Right lobe of liver (tissue), 6 donors: ENCODE results near the gene SRC. TPM values are rescaled to one million over a fixed set of nuclear protein-coding genes. Genes with fewer than 3 reads are reported as not detected.

Experiments
- ATAC-seq, 4 donors: fragments of 200-7000 bp; cut with Tn5 transposase; one replicate each; pipeline ENCODE4 v1.9.1; 2020; ENCODE audit warnings: mild to moderate bottlenecking in 4 of 4, moderate library complexity in 4 of 4
- DNase-seq, 3 donors: peaks; one replicate each; pipeline ENCODE4 v3.0.0-alpha.2; 2020
- H3K27ac ChIP-seq, 3 donors: fragments of 200-600 bp; one replicate each; pipeline ENCODE4 v1.8.0; 2022
- H3K27me3 ChIP-seq, 2 donors: fragments of 200-600 bp; one replicate each; pipeline ENCODE4 v1.8.0; 2022
- H3K36me3 ChIP-seq, 4 donors: fragments of 200-600 bp; sonication (generic) in 1 of 4; one replicate each; pipeline versions ENCODE4 v1.5.1 to v1.8.0; 2017 to 2022; ENCODE audit warnings: control low read depth in 1 of 4
- H3K4me1 ChIP-seq, 4 donors: fragments of 200-600 bp; sonication (generic) in 1 of 4; one replicate each; pipeline versions ENCODE4 v1.5.1 to v1.8.0; 2017 to 2022; ENCODE audit warnings: control low read depth in 1 of 4
- H3K4me3 ChIP-seq, 3 donors: fragments of 200-600 bp; one replicate each; pipeline ENCODE4 v1.8.0; 2022
- H3K9me3 ChIP-seq, 4 donors: fragments of 200-600 bp; sonication (generic) in 1 of 4; one replicate each; pipeline versions ENCODE4 v1.5.1 to v1.8.0; 2017 to 2022; ENCODE audit warnings: control low read depth in 1 of 4
- CTCF ChIP-seq, 4 donors: fragments of 200-600 bp in 3 of 4; fragments of 450-650 bp in 1 of 4; IDR thresholded peaks; one replicate each; pipeline versions ENCODE4 v1.5.1 to v1.8.0; 2016 to 2022; ENCODE audit warnings: antibody characterized with exemption in 4 of 4, mild to moderate bottlenecking in 2 of 4
- POLR2A ChIP-seq: fragments of 450-650 bp; IDR thresholded peaks from one replicate; pipeline ENCODE4 v1.6.1; 2017; ENCODE audit warnings: antibody characterized with exemption, mild to moderate bottlenecking
- WGBS: methylation state at CpG from one replicate; pipeline ENCODE4 v1.1.6; 2018; ENCODE audit warnings: low coverage, low lambda C conversion rate; ENCODE audit not compliant: insufficient coverage; ENCODE audit errors: missing lambda C conversion rate; 5-methylcytosine and 5-hydroxymethylcytosine counted together
- intact Hi-C, 2 donors: fragments of 100-400 bp; cut with DNase I; formaldehyde crosslinking; loops; one replicate each; pipeline versions ENCODE4 v1.11.2 to v1.14.1; 2022
- total RNA-seq, 6 experiments: library from RNA; depleted of rRNA in 2 of 6; stranded (reverse); fragments of >200 nt in 2 of 6; fragmentation: NEBNext Ultra II Directional in 3 of 6; extraction: Animal tissue kit (Norgen Biotek cat#: 25700) in 3 of 6; gene quantifications; one replicate each; pipeline versions ENCODE4 v1.1.0 to v1.2.4, GENCODE V29; 2016 to 2023
- donor health status: DM: no; HTN: yes; CAD: no.
- donor health status: DM: no; HTN: no; CAD: no.
- donor health status: DM: no; HTN: no; CAD: no.
- donor health status: DM: no; HTN: yes; CAD: no.
- donor health status: DM: no; HTN: yes; CAD: no.

The SRC gene
- total RNA-seq, 6 experiments from 2014 or later = 3.1 to 17.3 (median 11.2) TPM

DNA sequence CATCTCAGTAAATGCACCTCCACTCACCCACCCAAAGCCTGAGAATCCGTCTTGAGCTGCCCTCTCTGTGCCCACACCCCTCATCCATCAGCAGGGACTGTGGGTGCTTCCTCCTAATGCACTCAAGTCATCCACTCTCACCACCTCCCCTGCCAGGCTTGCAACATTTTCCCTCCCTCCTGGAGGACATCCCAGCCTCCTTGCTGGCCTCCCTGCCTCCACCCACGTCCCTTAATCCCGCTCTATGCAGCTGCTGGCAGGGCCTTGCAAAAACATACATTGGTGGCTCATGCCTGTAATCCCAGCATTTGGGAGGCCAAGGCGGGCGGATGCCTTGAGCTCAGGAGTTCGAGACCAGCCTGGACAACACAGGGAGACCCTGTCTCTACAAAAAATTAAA lies 15.6 kb upstream of the SRC start:
- Histone ChIP-seq H3K27ac (no peak overlapping the region), H3K36me3 (no peaks in the 10 kb centered on the region), H3K27me3 (no peaks in the 10 kb centered on the region), H3K4me1 (no peaks in the 10 kb centered on the region), H3K9me3 (no peaks in the 10 kb centered on the region), H3K4me3 (no peak overlapping the region)
- no peak for ATAC-seq
- TF ChIP-seq CTCF (IDR thresholded peaks at IDR 0.05) (no peak), POLR2A (no peak)
- intact Hi-C loops = no loop called here
- WGBS = 88% methylated on average over 5 of the region's 6 CpGs
- no peak for DNase-seq

- intact Hi-C loops = no loop called here
- no peak for DNase-seq
- Histone ChIP-seq H3K36me3 (no peaks in the 10 kb centered on the region), H3K4me3 (no peak overlapping the region), H3K27me3 (no peaks in the 10 kb centered on the region), H3K27ac (no peak overlapping the region), H3K4me1 (no peaks in the 10 kb centered on the region), H3K9me3 (no peaks in the 10 kb centered on the region)
- 73% methylated on average over 8 of the region's 11 CpGs for WGBS
- TF ChIP-seq CTCF (IDR thresholded peaks at IDR 0.05) (no peak), POLR2A (no peak)
- no peak for ATAC-seq
Measured at GRCh38 chr20:37331060-37331857, 14.7 kb upstream of the SRC start.

DNA sequence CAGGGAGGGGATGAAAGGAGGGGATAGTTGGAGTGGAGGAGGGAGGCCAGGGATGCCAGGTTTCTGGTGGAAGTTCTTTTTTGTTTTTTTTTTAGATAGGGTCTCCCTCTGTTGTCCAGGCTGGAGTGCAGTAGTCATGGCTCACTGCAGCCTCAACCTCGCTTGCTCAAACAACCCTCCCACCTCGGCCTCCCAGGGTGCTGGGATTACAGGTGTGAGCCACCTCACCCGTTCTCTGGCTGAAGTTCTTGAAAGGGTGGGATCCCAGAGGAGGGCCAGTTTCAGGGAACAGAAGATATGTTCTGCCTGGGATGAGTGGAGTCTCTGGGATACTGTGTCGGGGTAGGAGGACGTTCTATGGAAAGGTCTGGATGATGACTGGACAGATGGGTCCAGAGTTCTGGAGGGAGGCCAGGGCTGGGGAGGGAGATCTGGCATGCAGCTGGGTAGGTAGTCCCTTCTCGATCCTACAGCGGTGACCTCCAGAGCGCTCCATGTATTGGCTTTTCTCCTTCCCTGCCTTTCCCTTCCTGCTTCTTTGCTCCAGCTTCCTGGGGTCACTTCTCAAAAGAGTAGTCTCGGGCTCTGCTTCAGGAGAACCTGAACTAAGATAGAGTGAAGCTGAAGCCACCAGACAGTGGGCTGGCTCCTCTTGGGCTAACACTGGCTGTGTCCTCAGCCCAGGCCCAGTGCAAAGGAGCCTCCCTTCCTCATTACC lies 12.7 kb upstream of the SRC start:
- intact Hi-C loops = no loop called here
- TF ChIP-seq POLR2A (no peak), CTCF (IDR thresholded peaks at IDR 0.05) (no peak)
- DNase-seq (no peak), ATAC-seq (peak in 3 of 4 donors; percentile 46 to 69 (median 65))
- Histone ChIP-seq H3K36me3 (no peaks in the 10 kb centered on the region), H3K4me3 (no peak overlapping the region), H3K27me3 (no peaks in the 10 kb centered on the region), H3K4me1 (no peaks in the 10 kb centered on the region), H3K27ac (no peak overlapping the region), H3K9me3 (no peaks in the 10 kb centered on the region)
- 78% methylated on average over 5 of the region's 9 CpGs for WGBS

DNA sequence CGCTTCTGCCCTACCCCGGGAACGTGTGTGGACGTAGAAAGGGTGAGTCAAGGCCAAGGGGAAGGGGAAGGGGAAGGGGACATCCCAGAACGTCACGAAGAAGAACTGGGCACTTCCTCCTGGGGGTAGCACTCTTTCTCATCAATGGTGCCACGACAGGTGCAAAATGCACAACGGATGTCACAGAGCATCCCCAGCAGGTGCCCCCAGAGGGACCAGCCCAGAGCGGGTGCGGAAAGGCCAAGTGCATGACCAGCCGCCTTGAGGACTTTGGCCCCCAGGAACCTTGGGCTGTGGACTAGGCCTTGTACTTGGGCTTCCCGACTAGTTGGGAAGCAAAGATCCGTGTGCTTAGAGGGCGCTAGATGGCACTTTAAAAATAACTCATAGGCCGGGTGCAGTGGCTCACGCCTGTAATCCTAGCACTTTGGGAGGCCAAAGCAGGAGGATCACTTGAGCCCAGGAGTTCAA lies 12.1 kb upstream of the SRC start:
- Histone ChIP-seq H3K4me3 (no peak overlapping the region), H3K27ac (no peak overlapping the region), H3K4me1 (no peaks in the 10 kb centered on the region), H3K36me3 (no peaks in the 10 kb centered on the region), H3K9me3 (no peaks in the 10 kb centered on the region), H3K27me3 (no peaks in the 10 kb centered on the region)
- peak in 2 of 4 donors; percentile 28 to 55 for ATAC-seq
- TF ChIP-seq POLR2A (no peak), CTCF (IDR thresholded peaks at IDR 0.05) (no peak)
- 88% methylated on average over 8 of the region's 16 CpGs for WGBS
- DNase-seq = no peak
- intact Hi-C loops = no loop called here
